Activated CD4-positive, alpha-beta memory T cell treated with anti-CD3 and anti-CD28 coated beads for 36 hours (primary cell): ENCODE measurements around the gene RAB8A. TPM values are rescaled to one million over a fixed set of nuclear protein-coding genes. Genes with fewer than 3 reads are reported as not detected.

Source experiments
- CTCF ChIA-PET: fragments of 350-600 bp; sonication (Branson Sonifier 250); formaldehyde crosslinking; loops from one replicate; lab custom pipeline; 2021; ENCODE audit warnings: antibody characterized with exemption, inconsistent platforms; lab: Charles Lee
- POLR2A ChIA-PET: fragments of 350-600 bp; sonication (Branson Sonifier 250); formaldehyde crosslinking; loops from one replicate; lab custom pipeline; 2021; ENCODE audit warnings: antibody characterized with exemption; lab: Charles Lee
- DNase-seq: peaks from one replicate; pipeline ENCODE4 v3.0.0-alpha.2; 2020
- H3K27ac Mint-ChIP-seq: one replicate; pipeline ENCODE4 v1.8.0; 2021; ENCODE audit warnings: mixed read lengths
- H3K27me3 Mint-ChIP-seq: one replicate; pipeline ENCODE4 v1.8.0; 2021; ENCODE audit warnings: mixed read lengths
- H3K36me3 Mint-ChIP-seq: one replicate; pipeline ENCODE4 v1.8.0; 2021; ENCODE audit warnings: mixed read lengths
- H3K4me1 Mint-ChIP-seq: one replicate; pipeline ENCODE4 v1.8.0; 2021; ENCODE audit warnings: low read depth, mixed read lengths
- H3K4me3 Mint-ChIP-seq: one replicate; pipeline ENCODE4 v1.8.0; 2021; ENCODE audit warnings: mild to moderate bottlenecking, mixed read lengths
- H3K9me3 Mint-ChIP-seq: one replicate; pipeline ENCODE4 v1.8.0; 2021; ENCODE audit warnings: mixed read lengths
- intact Hi-C: fragments of 100-400 bp; cut with micrococcal nuclease; formaldehyde crosslinking; loops from one replicate; pipeline ENCODE4 v1.15.1; 2023
- total RNA-seq, 2 experiments: library from RNA; stranded (reverse); gene quantifications; one replicate each; pipeline ENCODE4 v1.2.3, GENCODE V29; 2021

The RAB8A gene
- 100 to 1,000 TPM; 146 to 154 TPM for total RNA-seq

GRCh38 chr19:16111160-16111908 lies at the start of gene RAB8A:
TSS of gene RAB8A (plus strand) at chr19:16111889. CDS start at chr19:16111902, 13 bp downstream.
- POLR2A ChIA-PET: interaction anchor here (0.8 to 2.1 kb wide), 10 partner anchors 12 to 70 kb away, joined by 3 to 15 read pairs (median 4); partner anchors contain the start of gene TPM4

GRCh38 chr19:16061943-16062342 lies 49.7 kb upstream of the RAB8A start:
- peaks cover 30% of the 10 kb centered on the region for H3K4me1 Mint-ChIP-seq
- H3K9me3 Mint-ChIP-seq: peaks cover 10% of the 10 kb centered on the region
- peak overlapping the region; percentile 18 for H3K27ac Mint-ChIP-seq
- intact Hi-C loops: no loop called here
- ChIA-PET POLR2A (no interaction called here), CTCF (interaction anchor here (0.7 to 6.1 kb wide), 17 partner anchors 8 to 119 kb away, joined by 3 to 43 read pairs (median 7); partner anchors contain the start of gene TPM4)
- H3K4me3 Mint-ChIP-seq: no peak overlapping the region
- no peaks in the 10 kb centered on the region for H3K36me3 Mint-ChIP-seq
- peaks cover 2% of the 10 kb centered on the region for H3K27me3 Mint-ChIP-seq
- DNase-seq: peak; percentile 58

More at GRCh38 chr19:16111160-16111908, at the start of gene RAB8A:
- H3K36me3 Mint-ChIP-seq: peaks cover 26% of the 10 kb centered on the region
- H3K4me3 Mint-ChIP-seq: peak within 1 kb of the TSS; percentile 98
- CTCF ChIA-PET: interaction anchor here (0.5 to 3.5 kb wide), 22 partner anchors 10 to 645 kb away, joined by 3 to 21 read pairs (median 4); partner anchors contain the start of genes FAM32A and TPM4
- H3K27me3 Mint-ChIP-seq: no peaks in the 10 kb centered on the region
- DNase-seq: peak; percentile 99
- intact Hi-C loops: loop anchor here (1.0 to 10.0 kb wide), 5 partner anchors 8 to 473 kb away; partner anchors contain the start of gene FAM32A
- H3K9me3 Mint-ChIP-seq: no peaks in the 10 kb centered on the region
- peaks cover 40% of the 10 kb centered on the region for H3K4me1 Mint-ChIP-seq
- H3K27ac Mint-ChIP-seq: peak within 1 kb of the TSS; percentile 97

GRCh38 chr19:16062789-16063188 lies 48.9 kb upstream of the RAB8A start:
- DNase-seq: peak; percentile 80
- intact Hi-C loops: no loop called here
- H3K36me3 Mint-ChIP-seq: no peaks in the 10 kb centered on the region
- peak overlapping the region; percentile 38 for H3K27ac Mint-ChIP-seq
- peaks cover 30% of the 10 kb centered on the region for H3K4me1 Mint-ChIP-seq
- POLR2A ChIA-PET: interaction anchor here (1.0 to 2.4 kb wide), 3 partner anchors 13 to 22 kb away, joined by 3 to 6 read pairs (median 5); partner anchors contain the start of gene TPM4
- H3K4me3 Mint-ChIP-seq: no peak overlapping the region
- H3K27me3 Mint-ChIP-seq: peaks cover 2% of the 10 kb centered on the region
- peaks cover 5% of the 10 kb centered on the region for H3K9me3 Mint-ChIP-seq
- CTCF ChIA-PET: interaction anchor here (0.6 to 6.1 kb wide), 31 partner anchors 10 to 294 kb away, joined by 3 to 43 read pairs (median 4); partner anchors contain the start of genes FAM32A, HSH2D and TPM4

- POLR2A ChIA-PET: interaction anchor here (2.0 to 2.4 kb wide), 2 partner anchors 12 to 15 kb away, joined by 5 to 6 read pairs; partner anchors contain the start of gene TPM4
- Mint-ChIP-seq H3K36me3 (no peaks in the 10 kb centered on the region), H3K27ac (no peak overlapping the region), H3K4me1 (peaks cover 30% of the 10 kb centered on the region), H3K27me3 (no peaks in the 10 kb centered on the region), H3K9me3 (peaks cover 5% of the 10 kb centered on the region), H3K4me3 (no peak overlapping the region)
- DNase-seq: no peak
- CTCF ChIA-PET: interaction anchor here (0.9 to 6.1 kb wide), 11 partner anchors 8 to 122 kb away, joined by 3 to 43 read pairs (median 10); partner anchors contain the start of genes FAM32A and TPM4
- intact Hi-C loops: no loop called here
Observed at GRCh38 chr19:16064209-16064889, 47.3 kb upstream of the RAB8A start.

- CTCF ChIA-PET: interaction anchor here (0.9 to 2.5 kb wide), 4 partner anchors 9 to 119 kb away, joined by 3 to 10 read pairs (median 8); partner anchors contain the start of genes FAM32A and TPM4
- POLR2A ChIA-PET: interaction anchor here (2.0 kb wide), 1 partner anchor 9 kb away, joined by 6 read pairs; the partner anchor contains the start of gene TPM4
- Mint-ChIP-seq H3K36me3 (no peaks in the 10 kb centered on the region), H3K9me3 (peaks cover 2% of the 10 kb centered on the region), H3K4me3 (peak overlapping the region; percentile 20), H3K27me3 (no peaks in the 10 kb centered on the region), H3K27ac (peak overlapping the region; percentile 54), H3K4me1 (peaks cover 33% of the 10 kb centered on the region)
- DNase-seq: peak; percentile 78
- intact Hi-C loops: loop anchor here (1.0 kb wide), 1 partner anchor 119 kb away; the partner anchor contains the start of gene FAM32A
Observed at GRCh38 chr19:16066611-16067104, 45.0 kb upstream of the RAB8A start.

GRCh38 chr19:16067205-16067938 lies 44.3 kb upstream of the RAB8A start:
- Mint-ChIP-seq H3K27me3 (no peaks in the 10 kb centered on the region), H3K4me1 (peaks cover 30% of the 10 kb centered on the region), H3K4me3 (no peak overlapping the region), H3K9me3 (peaks cover 2% of the 10 kb centered on the region), H3K27ac (peak overlapping the region; percentile 54), H3K36me3 (no peaks in the 10 kb centered on the region)
- peak; percentile 8 for DNase-seq
- ChIA-PET CTCF (interaction anchor here (1.6 to 2.5 kb wide), 2 partner anchors 9 to 25 kb away, joined by 8 to 10 read pairs; partner anchors contain the start of gene TPM4), POLR2A (interaction anchor here (2.0 kb wide), 1 partner anchor 8 kb away, joined by 6 read pairs; the partner anchor contains the start of gene TPM4)
- intact Hi-C loops: no loop called here

GRCh38 chr19:16068696-16069259 lies 42.9 kb upstream of the RAB8A start:
- H3K4me1 Mint-ChIP-seq: peaks cover 30% of the 10 kb centered on the region
- peak; percentile 12 for DNase-seq
- intact Hi-C loops: no loop called here
- no peaks in the 10 kb centered on the region for H3K36me3 Mint-ChIP-seq
- H3K27ac Mint-ChIP-seq: no peak overlapping the region
- CTCF ChIA-PET: no interaction called here
- POLR2A ChIA-PET: no interaction called here
- no peaks in the 10 kb centered on the region for H3K27me3 Mint-ChIP-seq
- H3K9me3 Mint-ChIP-seq: no peaks in the 10 kb centered on the region
- no peak overlapping the region for H3K4me3 Mint-ChIP-seq

GRCh38 chr19:16069813-16070365 lies 41.8 kb upstream of the RAB8A start:
- POLR2A ChIA-PET: interaction anchor here (0.5 to 1.4 kb wide), 6 partner anchors 17 to 1234 kb away, joined by 3 to 7 read pairs (median 4); partner anchors contain the start of gene RAB8A
- peaks cover 37% of the 10 kb centered on the region for H3K4me1 Mint-ChIP-seq
- DNase-seq: peak; percentile 25
- CTCF ChIA-PET: interaction anchor here (0.9 to 3.1 kb wide), 10 partner anchors 8 to 116 kb away, joined by 3 to 18 read pairs (median 4); partner anchors contain the start of genes FAM32A and RAB8A
- H3K27me3 Mint-ChIP-seq: no peaks in the 10 kb centered on the region
- intact Hi-C loops: loop anchor here (1.0 to 10.0 kb wide), 5 partner anchors 9 to 1545 kb away; partner anchors contain the start of genes FAM32A, KLF2 and TECR
- H3K9me3 Mint-ChIP-seq: no peaks in the 10 kb centered on the region
- no peaks in the 10 kb centered on the region for H3K36me3 Mint-ChIP-seq
- H3K4me3 Mint-ChIP-seq: no peak overlapping the region
- H3K27ac Mint-ChIP-seq: no peak overlapping the region

- DNase-seq: peak; percentile 94
- intact Hi-C loops: loop anchor here (1.0 to 10.0 kb wide), 5 partner anchors 9 to 1546 kb away; partner anchors contain the start of genes FAM32A, KLF2 and TECR
- H3K4me1 Mint-ChIP-seq: peaks cover 43% of the 10 kb centered on the region
Observed at GRCh38 chr19:16070366-16070990, 41.2 kb upstream of the RAB8A start.

More at GRCh38 chr19:16070366-16070990, 41.2 kb upstream of the RAB8A start:
- POLR2A ChIA-PET: interaction anchor here (0.5 to 1.4 kb wide), 7 partner anchors 8 to 1234 kb away, joined by 3 to 7 read pairs (median 3); partner anchors contain the start of gene RAB8A
- no peaks in the 10 kb centered on the region for H3K9me3 Mint-ChIP-seq
- no peak overlapping the region for H3K27ac Mint-ChIP-seq
- no peak overlapping the region for H3K4me3 Mint-ChIP-seq
- H3K27me3 Mint-ChIP-seq: no peaks in the 10 kb centered on the region
- no peaks in the 10 kb centered on the region for H3K36me3 Mint-ChIP-seq
- CTCF ChIA-PET: interaction anchor here (0.9 to 3.1 kb wide), 10 partner anchors 9 to 115 kb away, joined by 3 to 18 read pairs (median 4); partner anchors contain the start of genes FAM32A and RAB8A
